ENCODE results near the gene MLANA.

Gene MLANA

DNA sequence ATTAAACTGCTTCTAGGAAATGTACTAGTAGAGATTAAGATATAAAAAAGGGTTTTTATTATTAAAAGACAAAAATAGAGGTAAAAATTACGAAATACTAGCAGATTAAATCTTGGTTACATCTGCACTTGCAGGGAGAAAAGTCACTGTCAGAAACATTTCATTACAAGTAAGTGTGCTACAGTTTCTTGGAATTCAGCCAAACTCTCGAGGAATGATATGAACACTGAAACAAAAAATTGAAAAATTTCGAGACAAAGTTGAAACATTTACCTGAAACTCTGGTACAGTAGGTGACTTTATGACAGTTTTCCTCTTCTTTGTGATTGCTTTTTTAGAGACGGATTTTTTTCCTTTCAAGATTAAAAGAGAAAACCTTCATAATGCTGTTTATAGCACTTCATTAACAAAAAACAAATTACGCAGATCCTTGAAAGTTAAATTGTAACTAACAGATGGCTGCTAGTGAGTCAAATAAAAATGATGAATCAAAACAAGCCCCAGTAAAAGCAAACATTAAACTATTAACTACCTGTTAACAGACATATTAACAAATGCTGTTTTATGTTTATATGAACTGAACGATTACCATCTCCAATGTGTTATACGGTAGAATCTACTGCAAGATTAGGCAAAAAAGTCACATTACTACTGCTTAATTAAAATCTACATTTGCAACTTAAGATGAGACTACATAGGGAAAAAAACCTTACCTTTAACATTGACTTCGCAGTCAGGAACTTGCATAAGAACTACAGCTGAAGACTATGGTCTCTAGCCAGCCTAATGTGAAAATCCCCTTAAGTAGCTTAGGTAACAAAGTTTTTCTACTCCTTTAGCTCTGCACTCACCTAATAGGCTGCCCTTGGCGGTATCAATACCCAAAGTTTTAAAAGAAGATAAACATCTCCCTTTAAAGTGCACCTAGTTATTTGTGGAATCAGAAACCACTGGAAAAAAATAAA lies 63.3 kb downstream of the MLANA start:
- Histone ChIP-seq H3K9ac (ENCODE audit: low read length) (no peak overlapping the region), H3K4me1 (ENCODE audit: control insufficient read depth, insufficient read depth, low read length) (no peaks in the 10 kb centered on the region), H3K36me3 (ENCODE audit: control insufficient read depth, insufficient read depth, low read length) (no peaks in the 10 kb centered on the region), H3K27ac (ENCODE audit: low read depth, low read length) (no peak overlapping the region), H3K4me3 (ENCODE audit: low read length) (no peak overlapping the region), H3K27me3 (ENCODE audit: control insufficient read depth, insufficient read depth, low read length) (no peaks in the 10 kb centered on the region)

DNA sequence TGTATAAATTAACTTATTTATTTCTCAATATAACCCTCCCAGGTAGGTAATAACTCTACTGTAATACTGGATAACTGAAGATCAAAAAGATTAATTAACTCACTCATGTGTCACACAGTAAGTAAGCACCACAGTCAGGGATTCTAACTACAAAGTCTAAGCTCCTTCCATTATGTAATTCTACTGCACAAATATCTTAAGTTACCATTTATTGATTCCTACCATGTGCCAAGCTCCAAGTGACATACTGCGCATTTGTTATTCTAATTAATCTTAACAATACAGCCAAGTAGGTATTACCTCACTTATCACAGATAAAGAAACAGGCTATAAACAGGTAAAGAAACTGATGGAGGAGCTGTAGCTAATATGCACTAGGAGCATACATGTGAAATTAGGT lies 66.5 kb downstream of the MLANA start:
- Histone ChIP-seq H3K4me3 (ENCODE audit: low read length) (no peak overlapping the region), H3K9ac (ENCODE audit: low read length) (no peak overlapping the region), H3K27ac (ENCODE audit: low read depth, low read length) (no peak overlapping the region), H3K27me3 (ENCODE audit: control insufficient read depth, insufficient read depth, low read length) (no peaks in the 10 kb centered on the region), H3K4me1 (ENCODE audit: control insufficient read depth, insufficient read depth, low read length) (no peaks in the 10 kb centered on the region), H3K36me3 (ENCODE audit: control insufficient read depth, insufficient read depth, low read length) (no peaks in the 10 kb centered on the region)

DNA sequence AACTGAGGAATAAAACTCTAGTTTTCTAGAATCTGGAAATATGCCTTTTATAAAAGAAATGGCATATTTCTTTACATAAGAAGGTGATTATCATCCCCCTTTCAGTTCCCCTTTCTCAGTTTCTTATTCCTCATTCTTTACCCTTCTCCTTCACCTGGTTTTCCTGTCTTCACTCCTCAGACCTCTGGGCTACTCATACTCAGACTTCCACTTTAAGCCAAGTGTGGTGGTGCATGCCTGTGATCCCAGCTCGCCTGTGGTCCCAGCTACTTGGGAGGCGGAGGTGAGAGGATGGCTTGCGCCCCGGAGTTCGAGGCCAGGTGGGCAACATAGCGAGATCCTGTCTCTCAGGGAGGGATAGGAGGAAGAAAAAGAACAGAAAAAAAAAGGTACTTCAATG lies 67.6 kb downstream of the MLANA start:
- Histone ChIP-seq H3K4me3 (ENCODE audit: low read length) (no peak overlapping the region), H3K4me1 (ENCODE audit: control insufficient read depth, insufficient read depth, low read length) (no peaks in the 10 kb centered on the region), H3K27me3 (ENCODE audit: control insufficient read depth, insufficient read depth, low read length) (no peaks in the 10 kb centered on the region), H3K9ac (ENCODE audit: low read length) (no peak overlapping the region), H3K36me3 (ENCODE audit: control insufficient read depth, insufficient read depth, low read length) (no peaks in the 10 kb centered on the region), H3K27ac (ENCODE audit: low read depth, low read length) (no peak overlapping the region)
